Inflammatory macrophage treated with lipopolysaccharide for 1 hour (primary cell): ENCODE measurements around the gene CFAP65.
A peak's percentile ranks its signal among the peaks of the same experiment; 100 is the strongest.

ENCODE experiments used
- DNase-seq, 2 donors: peaks; one replicate each; pipeline ENCODE4 v3.0.0-alpha.2; 2020 to 2022

The CFAP65 gene

GRCh38 chr2:219031005-219031738 is 10.1 kb downstream of the CFAP65 start:
- DNase-seq = no peak

GRCh38 chr2:219030177-219030940 is 11.0 kb downstream of the CFAP65 start:
- no peak for DNase-seq

- peak; percentile 47 to 88 for DNase-seq
These were observed 11.5 kb downstream of the CFAP65 start for GRCh38 chr2:219029829-219030165.

- DNase-seq = no peak
These were observed 12.1 kb downstream of the CFAP65 start for GRCh38 chr2:219028996-219029828.

- no peak for DNase-seq
These were observed 13.2 kb downstream of the CFAP65 start for GRCh38 chr2:219028141-219028540.

GRCh38 chr2:219027511-219028055 is 13.7 kb downstream of the CFAP65 start:
- DNase-seq = no peak

- DNase-seq = no peak
These were observed 14.4 kb downstream of the CFAP65 start for GRCh38 chr2:219026946-219027345.

- no peak for DNase-seq
These were observed 15.4 kb downstream of the CFAP65 start for GRCh38 chr2:219025637-219026585.

- no peak for DNase-seq
These were observed 17.3 kb downstream of the CFAP65 start for GRCh38 chr2:219024059-219024458.

- no peak for DNase-seq
These were observed 18.2 kb downstream of the CFAP65 start for GRCh38 chr2:219023045-219023605.

- no peak for DNase-seq
These were observed 18.7 kb downstream of the CFAP65 start for GRCh38 chr2:219022616-219023015.

- DNase-seq = no peak
These were observed 19.3 kb downstream of the CFAP65 start for GRCh38 chr2:219022041-219022440.

- DNase-seq = no peak
These were observed 19.7 kb downstream of the CFAP65 start for GRCh38 chr2:219021591-219021990.

GRCh38 chr2:219020604-219021365 is 20.5 kb downstream of the CFAP65 start:
- no peak for DNase-seq

GRCh38 chr2:219019436-219019835 is 21.9 kb downstream of the CFAP65 start:
- DNase-seq = no peak

- no peak for DNase-seq
These were observed 22.6 kb downstream of the CFAP65 start for GRCh38 chr2:219018726-219019125.

GRCh38 chr2:219018286-219018685 is 23.0 kb downstream of the CFAP65 start:
- DNase-seq = no peak

GRCh38 chr2:219017201-219017931 is 23.9 kb downstream of the CFAP65 start:
- DNase-seq = no peak

- DNase-seq = no peak
These were observed 24.6 kb downstream of the CFAP65 start for GRCh38 chr2:219016721-219017120.

GRCh38 chr2:219010873-219011272 is 30.4 kb downstream of the CFAP65 start:
- DNase-seq = no peak
